Effector memory CD8-positive, alpha-beta T cell (primary cell): ENCODE data around the gene IQSEC1.

Source experiments
- ATAC-seq: fragments of 150-1000 bp; cut with Tn5 transposase; replicated peaks from 2 replicates; pipeline ENCODE4 v1.10.0; 2021; ENCODE audit warnings: mild to moderate bottlenecking, moderate library complexity
- DNase-seq, 3 experiments: peaks; one replicate each; pipeline ENCODE4 v3.0.0; 2021
- H3K27ac Mint-ChIP-seq, 2 donors: one replicate each; pipeline ENCODE4 v1.8.0; 2022; ENCODE audit warnings: mild to moderate bottlenecking in 2 of 2, mixed read lengths in 2 of 2, moderate library complexity in 2 of 2
- H3K27me3 Mint-ChIP-seq, 2 donors: one replicate each; pipeline ENCODE4 v1.8.0; 2022; ENCODE audit warnings: mixed read lengths in 2 of 2
- H3K36me3 Mint-ChIP-seq: one replicate; pipeline ENCODE4 v1.8.0; 2022; ENCODE audit warnings: mild to moderate bottlenecking, moderate library complexity, mixed read lengths; ENCODE audit not compliant: insufficient read depth
- H3K4me1 Mint-ChIP-seq, 2 donors: one replicate each; pipeline ENCODE4 v1.8.0; 2022; ENCODE audit warnings: low read depth in 2 of 2, mixed read lengths in 2 of 2
- H3K4me3 Mint-ChIP-seq, 2 donors: one replicate each; pipeline ENCODE4 v1.8.0; 2022; ENCODE audit warnings: mild to moderate bottlenecking in 2 of 2, mixed read lengths in 2 of 2, moderate library complexity in 2 of 2
- H3K9me3 Mint-ChIP-seq, 2 donors: one replicate each; pipeline ENCODE4 v1.8.0; 2022; ENCODE audit warnings: mixed read lengths in 2 of 2

The IQSEC1 gene

GRCh38 chr3:13051581-13051980 lies 21.6 kb downstream of the IQSEC1 start:
- no peak for DNase-seq
- no peak overlapping the region for H3K4me3 Mint-ChIP-seq
- H3K27me3 Mint-ChIP-seq, result no peaks in the 10 kb centered on the region
- H3K27ac Mint-ChIP-seq, result peak overlapping the region in 1 of 2 donors; percentile 1
- ATAC-seq, result no peak
- peaks cover 6% of the 10 kb centered on the region for H3K36me3 Mint-ChIP-seq
- H3K9me3 Mint-ChIP-seq, result no peaks in the 10 kb centered on the region
- H3K4me1 Mint-ChIP-seq, result peaks cover 11 to 15% of the 10 kb centered on the region in 2 donors

DNA sequence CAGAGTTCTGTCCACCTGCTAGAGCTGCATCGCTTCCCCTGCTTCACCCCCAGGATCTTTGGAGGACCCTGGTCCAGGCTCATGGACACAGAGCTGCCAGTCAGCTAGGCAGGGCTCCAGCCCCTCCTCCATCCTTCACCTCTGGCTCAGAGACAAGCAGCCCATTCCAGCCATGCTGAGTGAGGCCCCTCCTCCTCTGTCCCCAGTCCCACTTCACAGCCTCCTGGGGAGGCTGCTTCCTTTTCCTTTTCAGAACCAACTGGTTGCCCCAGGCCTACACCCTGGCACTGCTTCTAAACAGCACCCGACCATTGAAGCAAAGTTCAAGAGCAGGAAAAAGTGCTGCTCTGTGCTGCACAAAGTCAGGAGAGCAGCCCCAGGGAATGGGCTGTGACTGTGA lies 22.2 kb downstream of the IQSEC1 start:
- Mint-ChIP-seq H3K36me3 (peaks cover 6% of the 10 kb centered on the region), H3K4me1 (peaks cover 15 to 17% of the 10 kb centered on the region in 2 donors), H3K4me3 (no peak overlapping the region), H3K9me3 (no peaks in the 10 kb centered on the region), H3K27ac (no peak overlapping the region), H3K27me3 (no peaks in the 10 kb centered on the region)
- ATAC-seq, result no peak
- no peak for DNase-seq

DNA sequence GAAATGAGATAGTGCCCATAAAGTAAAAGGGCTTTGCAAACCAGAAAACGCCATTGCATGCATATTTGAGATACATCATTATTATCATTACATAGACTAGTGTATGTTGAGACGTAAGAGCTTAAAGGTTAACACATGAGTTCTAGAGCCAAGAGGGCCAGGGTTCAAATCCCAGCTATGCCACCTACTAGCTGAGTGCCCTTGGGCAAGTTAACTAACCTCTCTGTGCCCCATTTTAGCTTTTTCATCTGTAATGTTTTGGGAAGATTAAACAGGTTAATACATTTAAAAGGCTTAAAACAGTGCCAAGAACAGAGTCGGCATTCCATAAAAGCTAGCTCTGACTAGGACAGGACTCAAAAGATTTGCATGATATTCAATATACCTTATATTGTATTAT lies 22.8 kb downstream of the IQSEC1 start:
- Mint-ChIP-seq H3K9me3 (no peaks in the 10 kb centered on the region), H3K36me3 (peaks cover 6% of the 10 kb centered on the region), H3K4me1 (peaks cover 19 to 23% of the 10 kb centered on the region in 2 donors), H3K27ac (no peak overlapping the region), H3K27me3 (no peaks in the 10 kb centered on the region), H3K4me3 (no peak overlapping the region)
- ATAC-seq (no peak), DNase-seq (no peak)

DNA sequence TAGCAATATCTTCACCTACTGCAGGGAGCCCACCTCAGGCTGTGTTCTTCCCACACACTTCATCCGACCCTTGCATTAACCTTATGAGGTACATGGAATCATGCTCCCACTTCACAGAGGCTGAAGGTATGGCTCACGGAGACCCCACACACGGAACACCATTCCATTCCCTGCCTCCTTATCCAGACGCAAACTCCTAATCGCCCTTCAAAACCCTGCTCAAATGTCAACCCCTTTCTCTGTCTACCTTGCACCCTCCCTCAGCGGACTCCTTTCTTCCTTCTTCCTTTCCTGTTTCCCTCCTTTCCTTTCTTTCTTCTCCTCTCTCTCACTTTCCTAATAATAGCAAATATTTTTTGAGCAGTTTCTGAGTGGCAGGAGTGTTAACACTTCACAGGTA lies 23.8 kb downstream of the IQSEC1 start:
- no peaks in the 10 kb centered on the region for H3K9me3 Mint-ChIP-seq
- H3K4me3 Mint-ChIP-seq, result no peak overlapping the region
- H3K4me1 Mint-ChIP-seq, result peaks cover 19 to 26% of the 10 kb centered on the region in 2 donors
- peak overlapping the region in 1 of 2 donors; percentile 58 for H3K27ac Mint-ChIP-seq
- no peak for ATAC-seq
- DNase-seq, result no peak
- H3K27me3 Mint-ChIP-seq, result no peaks in the 10 kb centered on the region
- H3K36me3 Mint-ChIP-seq, result peaks cover 6% of the 10 kb centered on the region

GRCh38 chr3:13047296-13048165 lies 25.7 kb downstream of the IQSEC1 start:
- Mint-ChIP-seq H3K9me3 (no peaks in the 10 kb centered on the region), H3K4me3 (no peak overlapping the region), H3K27ac (no peak overlapping the region), H3K36me3 (peaks cover 2% of the 10 kb centered on the region), H3K4me1 (peaks cover 16 to 26% of the 10 kb centered on the region in 2 donors), H3K27me3 (no peaks in the 10 kb centered on the region)
- DNase-seq (no peak), ATAC-seq (no peak)

DNA sequence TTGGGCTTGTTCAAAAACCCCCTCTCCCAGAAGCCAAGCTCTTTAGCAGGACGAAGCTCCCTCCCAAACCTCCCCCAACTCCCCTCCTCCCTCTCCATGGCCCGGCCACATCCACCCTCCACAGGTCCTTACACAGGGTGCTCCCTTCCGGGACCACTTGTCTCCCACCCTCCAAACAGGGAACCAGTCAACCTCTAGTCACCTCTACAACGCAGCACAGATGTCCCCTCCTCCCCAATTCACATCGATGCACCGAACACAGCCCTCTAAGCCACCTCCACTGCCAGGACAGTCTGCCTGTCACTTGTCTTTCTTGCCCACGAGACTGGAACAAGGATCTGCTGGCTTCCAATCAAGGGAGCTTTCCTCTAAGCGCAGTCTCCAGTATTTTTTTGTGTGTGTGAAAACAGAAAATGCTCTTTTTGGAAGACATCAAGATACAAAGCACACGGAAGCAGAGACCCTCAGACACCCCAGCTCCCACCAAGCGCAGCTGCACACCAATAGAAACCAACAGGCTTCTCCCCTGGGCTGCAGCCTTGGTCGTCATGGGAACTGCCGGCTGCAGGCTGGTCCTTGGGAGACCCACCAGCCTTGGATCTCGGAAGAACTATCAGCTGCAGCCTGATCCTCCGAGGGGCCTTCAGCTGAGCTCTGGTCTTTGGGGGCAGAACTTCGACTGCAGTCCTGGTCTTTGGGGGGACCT lies 26.5 kb downstream of the IQSEC1 start:
- Mint-ChIP-seq H3K27ac (peak overlapping the region in 1 of 2 donors; percentile 19), H3K4me1 (peaks cover 16 to 22% of the 10 kb centered on the region in 2 donors), H3K4me3 (no peak overlapping the region), H3K27me3 (no peaks in the 10 kb centered on the region), H3K36me3 (peaks cover 2% of the 10 kb centered on the region), H3K9me3 (no peaks in the 10 kb centered on the region)
- peak; percentile 16 for ATAC-seq
- no peak for DNase-seq

DNA sequence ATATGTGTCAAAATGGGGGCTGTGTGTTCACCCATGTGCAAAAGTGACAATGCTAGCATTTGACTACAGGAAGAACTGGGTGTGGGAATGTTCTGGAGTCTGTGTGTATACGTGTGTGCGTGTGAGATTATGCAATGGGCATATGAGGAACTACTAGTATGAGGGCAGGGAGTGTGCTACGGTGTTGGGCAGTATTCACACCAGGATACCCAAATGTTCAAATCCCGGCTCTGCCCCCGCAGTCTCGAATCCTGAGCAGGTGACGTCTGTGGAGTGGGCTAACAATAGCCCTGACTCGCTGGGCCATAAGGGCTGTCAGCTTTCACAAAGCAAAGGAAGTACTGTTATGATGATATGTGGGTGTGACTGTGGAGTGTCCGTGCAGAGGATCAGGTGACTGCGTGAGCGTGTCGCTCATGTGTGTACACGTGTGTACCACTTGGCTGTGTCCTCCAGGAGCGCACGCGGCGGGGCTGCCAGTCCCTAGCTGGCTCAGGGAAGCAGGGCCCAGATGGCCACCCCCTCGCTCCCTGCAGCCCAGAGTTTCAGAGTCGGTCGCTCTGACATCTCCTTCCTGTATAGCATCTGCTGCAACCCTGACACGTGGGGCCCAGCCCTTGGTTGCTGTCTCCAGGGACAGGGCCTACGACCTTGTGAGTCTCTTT lies 27.2 kb downstream of the IQSEC1 start:
- peak overlapping the region in 1 of 2 donors; percentile 19 for H3K27ac Mint-ChIP-seq
- H3K4me3 Mint-ChIP-seq, result no peak overlapping the region
- peaks cover 22 to 23% of the 10 kb centered on the region in 2 donors for H3K4me1 Mint-ChIP-seq
- no peaks in the 10 kb centered on the region for H3K27me3 Mint-ChIP-seq
- peaks cover 2% of the 10 kb centered on the region for H3K36me3 Mint-ChIP-seq
- ATAC-seq (peak; percentile 57), DNase-seq (no peak)
- H3K9me3 Mint-ChIP-seq, result no peaks in the 10 kb centered on the region

- no peaks in the 10 kb centered on the region for H3K9me3 Mint-ChIP-seq
- no peaks in the 10 kb centered on the region for H3K27me3 Mint-ChIP-seq
- H3K4me1 Mint-ChIP-seq, result peaks cover 27 to 30% of the 10 kb centered on the region in 2 donors
- no peak overlapping the region for H3K27ac Mint-ChIP-seq
- H3K36me3 Mint-ChIP-seq, result peaks cover 2% of the 10 kb centered on the region
- no peak for ATAC-seq
- DNase-seq, result no peak
- no peak overlapping the region for H3K4me3 Mint-ChIP-seq
Measured at GRCh38 chr3:13045241-13045903, 27.9 kb downstream of the IQSEC1 start.

- no peak overlapping the region for H3K4me3 Mint-ChIP-seq
- H3K9me3 Mint-ChIP-seq, result no peaks in the 10 kb centered on the region
- H3K4me1 Mint-ChIP-seq, result peaks cover 33 to 37% of the 10 kb centered on the region in 2 donors
- H3K27me3 Mint-ChIP-seq, result no peaks in the 10 kb centered on the region
- H3K36me3 Mint-ChIP-seq, result peaks cover 2% of the 10 kb centered on the region
- ATAC-seq (no peak), DNase-seq (no peak)
- no peak overlapping the region for H3K27ac Mint-ChIP-seq
Measured at GRCh38 chr3:13044496-13045240, 28.6 kb downstream of the IQSEC1 start.

DNA sequence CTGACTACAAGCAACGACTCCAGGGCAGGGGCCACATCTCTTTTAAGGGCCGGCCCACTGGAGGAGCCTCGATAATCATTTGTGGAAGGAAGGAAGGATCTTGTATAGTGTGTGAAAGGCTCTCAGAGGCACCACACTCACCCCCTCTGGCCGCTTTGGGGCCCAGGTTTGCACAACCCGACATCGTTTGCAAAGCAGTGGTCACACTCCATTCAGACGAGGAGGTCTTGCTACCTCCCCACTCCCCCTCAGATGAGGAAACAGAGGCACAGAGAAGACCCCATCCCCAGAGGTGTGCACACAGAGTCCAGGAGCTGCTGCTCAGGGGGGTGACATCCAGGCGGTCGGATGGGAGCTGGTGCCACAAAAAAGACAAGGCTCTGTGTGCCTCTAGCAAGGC lies 29.6 kb downstream of the IQSEC1 start:
- peaks cover 30 to 36% of the 10 kb centered on the region in 2 donors for H3K4me1 Mint-ChIP-seq
- H3K36me3 Mint-ChIP-seq, result peaks cover 2% of the 10 kb centered on the region
- H3K27ac Mint-ChIP-seq, result peak overlapping the region in 1 of 2 donors; percentile 6
- ATAC-seq (no peak), DNase-seq (no peak)
- H3K9me3 Mint-ChIP-seq, result no peaks in the 10 kb centered on the region
- no peak overlapping the region for H3K4me3 Mint-ChIP-seq
- no peaks in the 10 kb centered on the region for H3K27me3 Mint-ChIP-seq

GRCh38 chr3:13042715-13043271 lies 30.4 kb downstream of the IQSEC1 start:
- H3K27ac Mint-ChIP-seq, result peak overlapping the region in 1 of 2 donors; percentile 6
- DNase-seq (no peak), ATAC-seq (no peak)
- H3K36me3 Mint-ChIP-seq, result peaks cover 2% of the 10 kb centered on the region
- H3K4me1 Mint-ChIP-seq, result peaks cover 26 to 32% of the 10 kb centered on the region in 2 donors
- no peak overlapping the region for H3K4me3 Mint-ChIP-seq
- no peaks in the 10 kb centered on the region for H3K9me3 Mint-ChIP-seq
- H3K27me3 Mint-ChIP-seq, result no peaks in the 10 kb centered on the region

- Mint-ChIP-seq H3K4me1 (peaks cover 26 to 32% of the 10 kb centered on the region in 2 donors), H3K27me3 (no peaks in the 10 kb centered on the region), H3K9me3 (no peaks in the 10 kb centered on the region), H3K36me3 (peaks cover 2% of the 10 kb centered on the region), H3K4me3 (no peak overlapping the region), H3K27ac (no peak overlapping the region)
- no peak for ATAC-seq
- DNase-seq, result no peak
Measured at GRCh38 chr3:13042127-13042701, 31.0 kb downstream of the IQSEC1 start.
